AG09309 (cell line): Measurements from ENCODE around the gene CFAP54.

Source experiments
- DNase-seq: peaks from one replicate; pipeline ENCODE4 v3.0.0-alpha.2; 2010; ENCODE audit warnings: low read depth
- H3K4me3 ChIP-seq: 2 replicates; pipeline ENCODE4 v1.5.1; 2011; ENCODE audit warnings: mild to moderate bottlenecking, low read depth, low read length, moderate library complexity; ENCODE audit not compliant: control insufficient read depth
- CTCF ChIP-seq: IDR thresholded peaks from 2 replicates; pipeline ENCODE4 v1.5.1; 2011; ENCODE audit warnings: mild to moderate bottlenecking, low read depth, low read length, inconsistent platforms; ENCODE audit not compliant: insufficient read depth, control insufficient read depth; ENCODE audit errors: missing control alignments

Gene CFAP54

GRCh38 chr12:96870946-96871345 is 381.6 kb downstream of the CFAP54 start:
- TF ChIP-seq CTCF, result no peak
- no peak for DNase-seq

GRCh38 chr12:96872961-96873360 is 383.6 kb downstream of the CFAP54 start:
- no peak for TF ChIP-seq CTCF
- H3K4me3 ChIP-seq, result no peak overlapping the region

More at GRCh38 chr12:96870946-96871345, 381.6 kb downstream of the CFAP54 start:
- no peak overlapping the region for H3K4me3 ChIP-seq

GRCh38 chr12:96874211-96874610 is 384.8 kb downstream of the CFAP54 start:
- no peak for DNase-seq
- no peak for TF ChIP-seq CTCF
- H3K4me3 ChIP-seq, result no peak overlapping the region

More at GRCh38 chr12:96872961-96873360, 383.6 kb downstream of the CFAP54 start:
- DNase-seq, result no peak

GRCh38 chr12:96876966-96877365 is 387.6 kb downstream of the CFAP54 start:
- no peak for DNase-seq
- no peak for TF ChIP-seq CTCF
- H3K4me3 ChIP-seq, result no peak overlapping the region

GRCh38 chr12:96878704-96879103 is 389.3 kb downstream of the CFAP54 start:
- no peak for TF ChIP-seq CTCF
- peak; percentile 67 for DNase-seq
- no peak overlapping the region for H3K4me3 ChIP-seq

- DNase-seq, result no peak
- TF ChIP-seq CTCF, result no peak
- no peak overlapping the region for H3K4me3 ChIP-seq
Measured at GRCh38 chr12:96879301-96879700, 389.9 kb downstream of the CFAP54 start.

- H3K4me3 ChIP-seq, result no peak overlapping the region
- no peak for DNase-seq
- TF ChIP-seq CTCF, result no peak
Measured at GRCh38 chr12:96880220-96880619, 390.8 kb downstream of the CFAP54 start.
